Right forelimb (tissue), 1 donor: ENCODE results near the gene GPX3.

Source experiments
- DNase-seq: peaks from one replicate; pipeline ENCODE4 v3.0.0-alpha.2; 2018

GPX3 gene

DNA sequence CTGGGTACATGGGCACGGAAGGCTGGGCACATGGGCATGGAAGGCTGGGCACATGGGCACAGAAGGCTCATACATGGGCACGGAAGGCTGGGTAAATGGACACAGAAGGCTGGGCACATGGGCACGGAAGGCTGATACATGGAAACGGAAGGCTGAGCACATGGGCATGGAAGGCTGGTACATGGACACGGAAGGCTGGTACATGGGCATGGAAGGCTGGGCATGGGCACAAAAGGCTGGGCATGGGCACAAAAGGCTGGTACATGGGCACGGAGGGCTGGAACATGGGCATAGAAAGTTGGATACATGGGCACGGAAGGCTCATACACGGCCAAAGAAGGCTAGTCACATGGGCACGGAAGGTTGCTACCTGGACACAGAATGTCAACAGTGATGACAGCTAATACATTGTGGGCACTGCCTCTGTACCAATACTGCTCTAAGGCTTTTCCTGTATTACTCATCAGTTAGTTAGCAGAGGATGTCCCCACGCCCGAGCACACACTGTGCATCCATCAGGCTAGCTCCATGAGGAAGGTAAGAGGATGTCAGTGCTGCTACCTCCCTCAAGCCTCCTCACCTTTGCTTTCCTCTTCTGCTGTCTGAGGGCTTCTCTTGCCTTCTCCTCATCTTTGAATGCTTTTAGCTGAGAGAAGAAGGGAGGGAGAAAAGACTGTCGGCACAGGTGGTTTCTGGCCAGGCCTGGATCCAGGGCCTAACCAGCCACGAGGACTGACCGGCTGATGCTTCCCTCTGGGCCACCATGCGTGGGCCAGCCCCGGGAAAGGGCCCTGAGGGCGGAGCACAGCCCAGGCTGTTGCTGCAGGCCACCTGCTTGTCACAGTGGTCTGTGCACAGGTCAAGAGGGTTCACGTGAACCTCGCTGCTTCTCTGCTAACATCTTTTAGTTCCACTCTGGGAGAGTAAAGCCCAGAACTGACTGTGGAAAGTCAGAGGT lies 14.3 kb downstream of the GPX3 start:
- no peak for DNase-seq

DNA sequence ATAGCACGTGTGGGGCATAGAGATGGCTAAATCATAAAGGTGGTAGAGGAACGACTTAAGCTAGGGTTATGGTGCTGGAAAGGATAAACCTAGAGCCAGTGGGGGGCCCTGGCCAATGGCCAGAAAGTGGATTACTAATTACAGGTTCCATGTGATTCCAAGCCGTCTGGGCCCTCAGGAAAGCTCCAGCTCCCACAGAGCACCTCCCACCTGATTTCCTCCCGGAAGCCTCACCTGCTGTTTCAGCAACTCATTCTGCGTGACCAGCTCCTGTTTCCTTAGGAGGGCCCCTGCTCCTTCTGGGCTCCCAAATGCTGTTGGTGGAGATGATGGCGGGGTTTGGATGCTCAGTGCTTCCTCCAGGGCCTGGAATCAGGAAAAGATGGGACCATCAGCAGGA lies 16.2 kb downstream of the GPX3 start:
- DNase-seq: no peak

DNA sequence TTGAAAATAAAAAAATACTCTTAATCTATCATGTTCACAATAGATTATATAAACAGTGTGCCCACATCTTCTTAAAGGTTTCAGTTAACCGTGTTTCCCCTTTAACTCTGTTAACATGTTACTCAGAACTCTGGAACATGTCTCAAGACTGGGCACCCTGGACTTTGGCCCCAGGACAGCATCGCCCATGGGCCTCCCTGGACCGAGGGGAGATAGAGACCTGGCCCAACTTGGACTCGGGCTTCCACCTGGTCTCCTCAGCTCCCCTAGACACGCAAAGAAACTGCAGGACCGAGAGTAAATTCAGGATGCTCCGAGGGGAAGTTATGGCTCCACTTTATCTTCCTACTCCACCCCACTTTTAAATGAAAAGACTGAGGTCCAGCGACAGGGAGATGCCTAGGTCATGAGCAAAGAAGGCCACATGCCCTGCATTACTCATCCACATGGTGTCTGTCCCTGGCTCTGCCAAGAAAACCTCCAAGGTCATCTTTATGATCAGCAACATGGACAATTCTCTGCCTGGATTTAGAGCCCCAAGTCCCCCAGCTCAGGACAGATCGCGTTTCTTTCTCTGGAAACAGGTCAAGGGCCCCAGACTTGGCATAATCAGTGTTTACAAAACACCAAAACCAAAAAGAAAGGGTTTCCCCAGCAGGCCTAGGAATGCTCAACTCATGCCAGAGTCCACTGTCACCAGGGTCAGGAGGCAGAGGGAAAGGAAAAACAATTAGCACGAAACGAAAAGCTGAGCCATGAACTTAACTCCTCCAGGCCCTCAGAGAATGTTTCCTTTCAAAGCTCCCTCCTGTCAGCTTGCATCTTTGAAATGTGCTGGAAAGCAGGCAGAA lies 17.4 kb downstream of the GPX3 start:
- DNase-seq: peak; percentile 52

DNA sequence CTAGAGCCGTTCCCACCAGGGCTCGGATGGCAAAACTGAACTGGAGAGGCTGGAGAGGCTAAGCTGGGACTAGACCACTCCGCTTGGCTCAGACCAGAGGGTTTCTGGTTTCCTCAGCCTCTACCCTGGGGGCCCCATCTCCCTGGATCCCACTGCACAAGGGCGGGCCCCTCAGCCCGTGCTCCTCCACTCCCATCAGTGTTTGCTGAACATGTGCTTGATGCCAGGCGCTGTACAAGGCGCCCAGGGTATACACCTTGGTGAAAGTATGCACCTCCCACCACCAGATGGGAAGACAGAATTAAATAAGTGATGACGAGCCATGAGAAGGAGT lies 18.0 kb downstream of the GPX3 start:
- DNase-seq: no peak

- DNase-seq: no peak
Measured at GRCh38 chr5:151038801-151039238, 18.4 kb downstream of the GPX3 start.

- DNase-seq: no peak
Measured at GRCh38 chr5:151039665-151040064, 19.3 kb downstream of the GPX3 start.

DNA sequence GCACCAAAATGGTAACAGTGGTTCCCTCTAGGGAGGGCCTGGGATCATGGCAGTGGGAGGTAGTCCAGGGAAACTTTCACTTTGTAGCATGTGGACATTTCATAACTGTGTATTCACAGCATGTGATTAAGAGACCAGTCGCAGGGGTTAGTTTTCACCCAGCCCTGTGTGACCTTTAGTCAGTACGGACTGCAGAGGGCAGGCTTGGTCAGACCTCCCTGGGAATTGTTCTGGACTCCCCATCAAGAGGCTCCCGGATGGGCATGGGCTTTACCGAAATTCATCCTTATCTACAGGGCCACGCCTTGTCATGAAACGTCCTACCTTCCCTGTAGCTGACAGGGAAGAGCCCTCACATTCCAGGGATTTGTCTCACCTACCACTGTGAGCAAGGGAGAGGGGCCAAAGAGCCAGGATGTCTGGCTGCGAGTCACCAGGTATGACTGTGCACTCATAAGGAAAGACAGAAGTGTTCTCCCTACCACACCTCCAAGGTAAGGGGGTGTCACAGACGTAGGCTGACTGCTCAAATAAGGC lies 19.9 kb downstream of the GPX3 start:
- DNase-seq: no peak

GRCh38 chr5:151041577-151042268 lies 21.3 kb downstream of the GPX3 start:
- no peak for DNase-seq

DNA sequence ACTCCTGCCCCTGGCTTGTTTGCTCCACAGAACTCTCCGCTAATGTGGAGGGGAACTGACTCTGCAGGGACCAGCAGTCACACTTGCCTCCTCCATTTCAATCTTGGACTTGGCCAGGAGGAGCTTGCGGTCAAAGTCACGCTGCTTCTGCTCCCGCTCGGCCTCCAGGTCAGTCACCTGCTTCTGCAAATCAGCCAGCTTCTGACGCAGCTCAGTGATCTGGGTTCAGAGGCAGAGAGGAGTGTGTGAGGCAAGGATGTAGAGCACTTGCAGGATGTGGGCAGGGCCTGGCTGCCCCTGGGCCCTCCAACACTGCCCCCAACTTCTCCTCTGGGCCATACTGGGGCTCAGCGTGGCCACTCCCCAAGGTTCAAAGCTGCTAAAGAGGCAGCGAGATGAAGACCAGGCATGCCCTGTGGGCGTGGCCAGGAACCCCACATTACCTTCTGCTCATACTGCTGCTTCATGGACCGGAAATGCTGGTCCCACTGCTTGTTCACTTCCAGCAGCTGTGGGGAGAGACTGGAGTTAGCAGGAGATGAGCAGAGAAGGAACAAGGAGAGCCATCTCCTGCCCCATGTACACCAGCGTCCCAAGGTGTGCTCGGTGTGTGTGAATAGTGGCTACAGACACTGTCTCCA lies 22.2 kb downstream of the GPX3 start:
- DNase-seq: no peak

DNA sequence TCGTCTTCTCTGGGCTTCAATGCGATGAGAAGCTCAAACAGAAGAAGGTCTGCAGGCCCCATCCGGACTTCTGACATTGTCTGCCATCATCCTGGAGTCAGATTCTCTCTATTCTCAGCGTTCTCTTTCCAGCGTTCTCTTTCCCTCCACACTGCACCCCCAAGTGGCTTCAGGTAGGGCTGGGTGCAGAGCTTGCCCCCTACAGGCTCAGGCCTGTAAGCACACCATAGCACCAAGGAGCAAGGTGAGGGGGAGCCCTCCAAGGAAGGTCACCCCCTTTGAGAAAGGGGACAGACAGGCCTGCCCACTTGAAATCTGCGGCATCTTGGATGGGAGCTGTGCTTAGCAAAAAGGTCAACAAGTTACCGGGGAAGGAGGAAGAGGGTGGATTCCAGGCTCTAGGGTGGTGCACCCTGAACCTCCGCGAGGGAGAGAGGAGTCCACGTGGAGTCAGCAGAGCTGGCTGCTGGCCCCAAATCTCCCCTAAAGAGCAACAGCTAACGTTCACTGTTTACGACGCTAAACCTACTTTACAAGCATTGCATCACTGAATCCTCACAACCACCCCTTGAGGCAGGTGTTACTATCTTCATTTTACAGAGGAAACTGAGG lies 27.5 kb downstream of the GPX3 start:
- DNase-seq: no peak

DNA sequence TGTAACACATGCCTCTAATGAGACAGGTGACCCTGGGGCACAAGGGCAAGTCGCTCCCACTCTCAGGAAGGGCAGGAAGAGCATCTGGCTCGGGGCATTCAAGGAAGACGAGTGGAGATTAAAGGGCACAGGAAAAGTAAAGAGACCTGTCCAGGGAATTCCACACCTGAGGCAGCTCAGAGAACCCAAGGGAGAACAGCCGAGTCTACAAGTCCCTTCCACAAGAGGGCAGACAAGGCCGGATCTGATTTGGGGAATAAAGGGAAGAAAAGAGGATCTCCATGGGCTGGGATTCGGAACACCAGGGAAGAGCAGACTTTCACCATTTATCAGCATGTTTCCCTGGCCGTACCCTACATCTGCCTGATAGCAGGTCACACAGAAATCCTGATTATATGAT lies 28.1 kb downstream of the GPX3 start:
- DNase-seq: no peak

DNA sequence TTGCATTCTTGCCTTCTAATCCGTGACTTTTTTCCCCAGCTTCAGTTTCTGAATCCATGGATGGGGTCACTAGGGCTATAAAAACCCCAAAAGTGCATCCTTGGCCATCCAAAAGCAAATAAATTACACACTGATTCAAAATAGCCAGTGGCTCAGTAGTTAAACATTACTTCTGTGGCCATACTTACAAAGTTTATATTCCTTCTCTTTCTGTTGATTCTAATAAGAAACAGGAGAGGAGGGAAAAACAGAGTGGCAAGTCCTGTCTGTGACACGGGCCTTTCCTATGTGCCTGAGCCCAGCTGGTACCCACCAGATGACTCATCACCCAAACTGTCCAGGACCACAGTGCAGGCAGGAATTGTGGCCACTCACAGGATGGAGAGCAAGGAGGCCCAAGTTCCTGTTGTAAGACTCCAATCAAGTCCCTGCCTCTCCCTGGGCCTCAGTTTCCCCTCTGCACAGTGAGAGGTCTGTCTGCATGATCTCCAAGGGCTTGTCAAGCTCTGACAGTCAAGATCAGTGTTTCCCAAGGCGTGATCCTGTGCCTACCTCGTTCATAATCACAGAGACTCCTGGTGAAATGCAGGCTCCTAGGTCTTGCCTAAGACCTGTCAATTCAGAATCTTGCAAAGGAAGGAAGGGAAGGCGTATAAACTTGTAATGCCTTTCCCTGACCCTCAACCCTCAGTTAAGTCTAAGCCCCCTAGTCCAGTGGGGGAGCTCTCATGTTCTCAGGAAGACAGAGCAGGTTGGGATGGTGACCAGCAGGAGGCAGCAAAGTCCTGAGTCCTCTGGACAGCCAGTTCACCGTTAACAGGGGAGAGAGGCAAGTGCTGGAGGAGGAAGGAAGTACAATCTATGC lies 30.9 kb downstream of the GPX3 start:
- peak; percentile 87 for DNase-seq

DNA sequence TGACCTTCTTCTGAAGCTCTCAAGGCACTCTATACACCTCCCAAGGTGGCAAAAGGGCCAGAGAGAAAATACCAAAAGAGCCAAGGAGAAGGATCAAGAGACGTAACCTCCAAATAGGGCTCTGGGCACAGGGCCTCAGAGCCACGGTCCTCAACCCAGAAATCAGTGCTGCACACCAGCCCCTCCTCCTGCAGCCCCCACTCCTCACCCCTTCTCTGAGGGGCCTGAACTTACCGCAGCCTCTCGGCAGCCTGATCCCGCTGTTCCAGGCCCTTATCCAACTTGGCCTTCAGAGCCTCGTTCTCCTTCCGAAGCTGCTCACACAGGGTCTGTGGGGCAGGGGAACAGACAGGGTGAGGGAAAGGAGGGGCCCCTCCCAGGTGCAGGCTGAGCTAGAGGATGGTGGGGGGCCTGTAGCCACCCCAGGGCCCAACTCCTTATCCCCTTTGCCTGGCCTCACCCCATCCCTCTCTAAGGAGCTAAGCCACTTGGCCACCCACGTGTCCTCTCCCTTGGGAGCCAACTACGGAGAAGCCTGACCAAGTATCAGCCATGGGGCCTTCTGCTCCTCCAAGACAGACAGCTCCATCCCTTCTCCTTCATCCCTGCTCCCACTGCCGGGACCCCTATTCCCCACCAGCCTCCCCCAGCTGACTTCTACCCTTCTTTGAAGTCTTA lies 31.7 kb downstream of the GPX3 start:
- no peak for DNase-seq

DNA sequence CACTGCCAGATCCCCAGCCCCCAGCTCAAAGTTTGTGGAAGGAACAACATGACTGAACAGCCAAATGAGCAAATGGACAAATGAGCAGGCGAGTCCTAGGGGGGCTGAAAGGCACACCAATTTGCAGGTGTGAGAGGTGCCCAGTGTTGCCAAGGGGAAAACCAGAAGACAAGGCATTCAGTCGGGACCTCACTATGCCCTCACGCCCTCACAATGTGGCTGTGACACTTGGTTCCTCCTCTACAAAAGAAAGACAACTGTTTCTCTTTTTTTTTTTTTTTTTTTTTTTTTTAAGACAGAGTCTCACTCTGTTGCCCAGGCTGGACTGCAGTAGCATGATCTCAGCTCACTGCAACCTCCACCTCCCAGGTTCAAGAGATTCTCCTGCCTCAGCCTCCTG lies 32.4 kb downstream of the GPX3 start:
- no peak for DNase-seq

GRCh38 chr5:151053796-151054462 lies 33.5 kb downstream of the GPX3 start:
- DNase-seq: no peak

DNA sequence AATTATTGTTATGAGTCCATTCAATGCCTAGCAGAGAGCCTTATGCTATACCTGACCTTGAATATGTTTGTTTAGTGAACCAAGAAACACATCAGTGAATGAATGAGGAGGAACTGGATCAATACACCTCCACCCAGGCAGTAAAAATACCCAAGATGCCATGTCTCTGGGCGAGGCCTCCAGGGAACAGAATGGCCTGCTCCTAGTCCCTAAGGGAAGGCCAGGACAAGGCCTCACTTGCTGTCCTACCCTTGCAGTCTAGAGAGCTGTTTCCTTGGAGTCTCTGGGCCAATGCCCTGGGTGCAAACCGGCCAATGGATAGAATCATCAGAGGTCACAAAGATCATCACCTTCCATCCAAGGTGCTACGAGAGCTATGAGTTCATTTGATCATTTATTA lies 34.3 kb downstream of the GPX3 start:
- DNase-seq: no peak

DNA sequence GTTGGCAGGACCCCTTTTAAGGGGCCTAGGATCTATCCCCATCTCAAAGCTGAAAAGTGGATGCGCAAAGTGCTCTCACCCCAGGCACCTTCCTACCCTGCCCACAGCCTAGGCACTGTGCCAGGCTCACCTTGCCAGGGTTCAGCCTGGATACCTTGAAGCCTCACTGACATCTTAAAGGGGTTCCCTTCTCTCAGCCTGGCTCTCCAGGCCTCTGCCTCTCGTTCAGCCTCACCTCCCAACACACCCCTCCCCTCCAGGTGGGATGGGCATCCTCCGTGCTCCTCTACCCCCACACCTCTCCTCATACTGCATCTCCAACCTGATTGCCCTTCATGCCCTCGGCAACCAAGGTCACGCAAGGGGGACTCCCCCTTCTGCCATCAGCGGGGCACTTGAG lies 34.9 kb downstream of the GPX3 start:
- no peak for DNase-seq

DNA sequence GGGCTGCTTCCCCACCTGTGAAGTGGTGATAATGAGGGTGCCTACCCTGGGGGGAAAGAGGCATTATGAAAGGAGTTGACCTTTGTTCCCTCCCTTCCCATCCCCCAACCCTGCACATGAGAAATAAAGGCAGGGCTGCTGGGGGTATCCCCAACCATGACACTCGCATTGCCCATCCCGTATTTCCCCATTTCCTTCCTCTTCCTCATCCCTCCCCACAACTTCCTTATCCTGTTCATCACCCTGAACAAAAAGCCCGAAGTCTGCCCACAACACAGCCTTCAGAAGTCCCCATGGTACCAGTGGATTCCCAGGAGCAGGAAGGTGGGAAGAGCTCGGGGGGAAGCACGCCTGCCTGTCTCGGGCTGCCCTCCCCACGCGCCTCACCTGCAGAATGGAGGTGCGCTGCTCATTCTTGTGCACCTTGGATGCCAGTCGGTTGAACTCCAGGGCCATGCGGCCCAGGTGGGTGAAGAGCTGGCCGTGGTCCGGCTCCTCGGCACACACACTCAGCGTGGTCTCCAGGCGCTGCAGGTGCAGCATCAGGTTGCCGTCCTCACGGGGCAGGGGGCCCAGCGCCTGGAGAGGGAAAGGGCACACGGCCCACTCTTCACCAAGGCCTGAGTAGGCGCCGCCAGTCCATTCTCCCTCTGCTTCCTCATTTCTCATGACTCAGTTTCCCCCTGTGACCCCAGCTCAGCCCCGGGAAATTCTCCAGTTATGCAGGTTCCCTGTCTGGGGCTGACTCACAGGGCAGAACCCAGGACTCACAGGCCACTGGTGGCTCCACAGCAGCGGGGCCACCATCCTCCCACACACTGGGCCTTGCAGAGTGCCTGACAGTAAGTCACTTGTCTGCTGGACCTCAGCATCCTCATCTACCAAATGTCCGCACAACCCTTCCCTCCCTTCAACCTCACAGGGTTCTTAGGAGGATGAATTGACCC lies 36.3 kb downstream of the GPX3 start:
- DNase-seq: no peak

GRCh38 chr5:151058301-151058700 lies 37.9 kb downstream of the GPX3 start:
- DNase-seq: no peak
